ENCODE measurements around the gene SHC3.

GRCh38 chr9:89219637-89220036 lies 41.0 kb upstream of the SHC3 start:
- no peak for TF ChIP-seq POLR2A (IDR thresholded peaks at IDR 0.05; ENCODE audit: low read length)
- TF ChIP-seq GATA1 (IDR thresholded peaks at IDR 0.05; ENCODE audit: low read depth, low read length), result no peak

Measured in erythroblast (primary cell).